ENCODE results near the gene SHMT1. TPM values are rescaled to one million over a fixed set of nuclear protein-coding genes. Genes with fewer than 3 reads are reported as not detected.

SHMT1 gene
- total and polyA plus RNA-seq, 4 donors: 39.6 to 360 (median 325) TPM

GRCh38 chr17:18320301-18320700 lies 43.0 kb downstream of the SHMT1 start:
- Histone ChIP-seq H3K9me3 (ENCODE audit: control insufficient read depth in 4 of 4, low read length in 3 of 4) (no peaks in the 10 kb centered on the region), H3K27me3 (ENCODE audit: control insufficient read depth in 4 of 4, insufficient read depth in 4 of 4, low read length in 3 of 4) (no peaks in the 10 kb centered on the region), H3K4me1 (ENCODE audit: control insufficient read depth in 4 of 4, insufficient read depth in 4 of 4, low read length in 3 of 4) (peaks cover 6 to 52% (median 39%) of the 10 kb centered on the region in 4 donors), H3K36me3 (ENCODE audit: control insufficient read depth in 4 of 4, insufficient read depth in 3 of 4, low read depth in 1 of 4, low read length in 3 of 4) (peaks cover 3 to 17% (median 8%) of the 10 kb centered on the region in 4 donors), H3K27ac (ENCODE audit: low read depth in 1 of 2, low read length in 2 of 2) (no peak overlapping the region), H3K9ac (ENCODE audit: low read depth in 1 of 2, low read length in 2 of 2) (no peak overlapping the region), H3K4me3 (ENCODE audit: low read depth in 1 of 3, low read length in 3 of 3) (no peak overlapping the region)
- TF ChIP-seq CTCF (IDR thresholded peaks at IDR 0.05; ENCODE audit: low read depth, low read length, missing input control) (no peak), GABPA (IDR thresholded peaks at IDR 0.05 in 1 of 2, conservative IDR thresholded peaks at IDR 0.05 in 1 of 2) (no peak), YY1 (IDR thresholded peaks at IDR 0.05) (no peak), JUND (IDR thresholded peaks at IDR 0.05) (no peak), ZBTB33 (IDR thresholded peaks at IDR 0.05) (no peak), NR2F2 (IDR thresholded peaks at IDR 0.05) (no peak), EGR1 (IDR thresholded peaks at IDR 0.05; ENCODE audit: low read depth in 2 of 2) (no peak), HNF4A (conservative IDR thresholded peaks at IDR 0.05) (no peak), RAD21 (IDR thresholded peaks at IDR 0.05) (no peak), RXRA (IDR thresholded peaks at IDR 0.05) (no peak), TAF1 (conservative IDR thresholded peaks at IDR 0.05) (no peak), REST (IDR thresholded peaks at IDR 0.05) (no peak)
- WGBS: 93% methylated on average over 7 of the region's 7 CpGs
- DNase-seq (ENCODE audit: low spot score): no peak

- Histone ChIP-seq H3K36me3 (ENCODE audit: control insufficient read depth in 4 of 4, insufficient read depth in 3 of 4, low read depth in 1 of 4, low read length in 3 of 4) (peaks cover 3 to 17% (median 8%) of the 10 kb centered on the region in 4 donors), H3K27me3 (ENCODE audit: control insufficient read depth in 4 of 4, insufficient read depth in 4 of 4, low read length in 3 of 4) (no peaks in the 10 kb centered on the region), H3K27ac (ENCODE audit: low read depth in 1 of 2, low read length in 2 of 2) (no peak overlapping the region), H3K9ac (ENCODE audit: low read depth in 1 of 2, low read length in 2 of 2) (no peak overlapping the region), H3K9me3 (ENCODE audit: control insufficient read depth in 4 of 4, low read length in 3 of 4) (no peaks in the 10 kb centered on the region), H3K4me3 (ENCODE audit: low read depth in 1 of 3, low read length in 3 of 3) (no peak overlapping the region), H3K4me1 (ENCODE audit: control insufficient read depth in 4 of 4, insufficient read depth in 4 of 4, low read length in 3 of 4) (peaks cover 6 to 52% (median 36%) of the 10 kb centered on the region in 4 donors)
- peak; percentile 69 to 77 for TF ChIP-seq RAD21 (IDR thresholded peaks at IDR 0.05)
- TF ChIP-seq TAF1 (conservative IDR thresholded peaks at IDR 0.05): no peak
- peak; percentile 38 for TF ChIP-seq CTCF (IDR thresholded peaks at IDR 0.05; ENCODE audit: low read depth, low read length, missing input control)
- DNase-seq (ENCODE audit: low spot score): no peak
- WGBS: 70% methylated on average over 13 of the region's 13 CpGs
These were observed 43.6 kb downstream of the SHMT1 start for GRCh38 chr17:18319604-18320256.

Data from liver (tissue), 9 donors.